Ovary (tissue), 3 donors: Measurements from ENCODE around the gene SPDYC.

Experiments
- POLR2A ChIP-seq: fragments of 450-650 bp; IDR thresholded peaks from one replicate; pipeline ENCODE4 v1.6.1; 2017; ENCODE audit warnings: antibody characterized with exemption, mild to moderate bottlenecking, moderate library complexity
- TF ChIP-seq, protein P1 (sequence below), 3 donors: fragments of 450-650 bp in 2 of 3; fragments of 200-600 bp in 1 of 3; IDR thresholded peaks; one replicate each; pipeline versions ENCODE4 v1.5.1 to v1.8.0; 2016 to 2022; ENCODE audit warnings: antibody characterized with exemption in 3 of 3, mild to moderate bottlenecking in 1 of 3
- donor health status: DM: no; HTN: no; CAD: no.

- TF ChIP-seq, protein P1, sequence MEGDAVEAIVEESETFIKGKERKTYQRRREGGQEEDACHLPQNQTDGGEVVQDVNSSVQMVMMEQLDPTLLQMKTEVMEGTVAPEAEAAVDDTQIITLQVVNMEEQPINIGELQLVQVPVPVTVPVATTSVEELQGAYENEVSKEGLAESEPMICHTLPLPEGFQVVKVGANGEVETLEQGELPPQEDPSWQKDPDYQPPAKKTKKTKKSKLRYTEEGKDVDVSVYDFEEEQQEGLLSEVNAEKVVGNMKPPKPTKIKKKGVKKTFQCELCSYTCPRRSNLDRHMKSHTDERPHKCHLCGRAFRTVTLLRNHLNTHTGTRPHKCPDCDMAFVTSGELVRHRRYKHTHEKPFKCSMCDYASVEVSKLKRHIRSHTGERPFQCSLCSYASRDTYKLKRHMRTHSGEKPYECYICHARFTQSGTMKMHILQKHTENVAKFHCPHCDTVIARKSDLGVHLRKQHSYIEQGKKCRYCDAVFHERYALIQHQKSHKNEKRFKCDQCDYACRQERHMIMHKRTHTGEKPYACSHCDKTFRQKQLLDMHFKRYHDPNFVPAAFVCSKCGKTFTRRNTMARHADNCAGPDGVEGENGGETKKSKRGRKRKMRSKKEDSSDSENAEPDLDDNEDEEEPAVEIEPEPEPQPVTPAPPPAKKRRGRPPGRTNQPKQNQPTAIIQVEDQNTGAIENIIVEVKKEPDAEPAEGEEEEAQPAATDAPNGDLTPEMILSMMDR (IDR thresholded peaks at IDR 0.05), result no peak
- no peak for TF ChIP-seq POLR2A
Observed at GRCh38 chr11:65152122-65152521, 17.9 kb upstream of the SPDYC start.
